ENCODE results near the gene ZNRD2. TPM values are rescaled to one million over a fixed set of nuclear protein-coding genes. Genes with fewer than 3 reads are reported as not detected.

Gene ZNRD2
- total and polyA plus RNA-seq, 2 of the 8 experiments (the other 6 are each of a cell fraction or from before 2014, with no cell fraction given) = 53.4 to 125 TPM

DNA sequence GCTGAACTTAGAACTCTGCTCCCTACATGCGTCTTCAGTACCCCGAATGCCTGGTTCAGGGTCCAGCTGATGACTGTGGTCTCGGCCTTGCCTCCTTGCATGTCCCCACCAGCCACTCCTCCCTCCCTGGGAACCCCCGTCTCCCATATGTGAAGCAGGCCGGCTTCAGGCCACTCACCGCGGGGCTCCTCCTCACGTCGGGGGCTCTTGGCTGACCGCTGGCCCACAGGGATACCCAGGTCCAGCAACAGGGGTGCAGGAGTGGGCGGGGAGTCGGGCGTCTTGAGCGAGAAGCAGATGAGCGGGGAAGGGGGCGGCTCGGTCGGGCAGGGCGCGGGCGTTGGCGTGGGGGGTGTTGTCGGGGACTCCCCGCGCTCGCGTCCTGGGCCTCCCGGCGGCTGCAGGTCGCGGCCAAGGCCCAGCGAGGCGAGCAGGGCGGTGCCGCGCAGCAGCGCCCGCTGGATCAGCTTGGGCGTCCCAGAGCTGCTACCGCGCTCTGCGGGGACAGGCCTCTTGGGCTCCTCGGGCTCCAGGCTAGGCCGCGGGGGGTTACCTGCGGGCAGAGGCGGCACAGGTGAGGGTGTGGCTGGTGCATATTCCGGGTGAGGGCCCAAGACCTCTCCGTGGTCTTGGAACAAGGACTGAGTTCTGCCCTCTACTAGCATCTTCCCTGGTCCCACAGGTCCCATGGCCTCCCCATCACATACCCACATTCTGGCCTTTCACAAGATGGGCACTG, 29.1 kb downstream of the ZNRD2 start:
- no peak overlapping the region for H3K56ac ChIP-seq (replicated peaks; ENCODE audit: insufficient read length, low read depth, low read length)
- H4K8ac ChIP-seq (ENCODE audit: extremely low read depth, insufficient read depth, low read length) = no peak overlapping the region; the same call in 1 of the 2 replicates
- H2AFZ ChIP-seq (ENCODE audit: low read length) = no peak overlapping the region
- no peak for TF ChIP-seq SAP30 (IDR thresholded peaks at IDR 0.05; ENCODE audit: insufficient read depth, insufficient replicate concordance, low read length)
- TF ChIP-seq, protein P1, sequence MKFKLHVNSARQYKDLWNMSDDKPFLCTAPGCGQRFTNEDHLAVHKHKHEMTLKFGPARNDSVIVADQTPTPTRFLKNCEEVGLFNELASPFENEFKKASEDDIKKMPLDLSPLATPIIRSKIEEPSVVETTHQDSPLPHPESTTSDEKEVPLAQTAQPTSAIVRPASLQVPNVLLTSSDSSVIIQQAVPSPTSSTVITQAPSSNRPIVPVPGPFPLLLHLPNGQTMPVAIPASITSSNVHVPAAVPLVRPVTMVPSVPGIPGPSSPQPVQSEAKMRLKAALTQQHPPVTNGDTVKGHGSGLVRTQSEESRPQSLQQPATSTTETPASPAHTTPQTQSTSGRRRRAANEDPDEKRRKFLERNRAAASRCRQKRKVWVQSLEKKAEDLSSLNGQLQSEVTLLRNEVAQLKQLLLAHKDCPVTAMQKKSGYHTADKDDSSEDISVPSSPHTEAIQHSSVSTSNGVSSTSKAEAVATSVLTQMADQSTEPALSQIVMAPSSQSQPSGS (IDR thresholded peaks at IDR 0.05; ENCODE audit: low read length) = no peak
- TF ChIP-seq FOSL1 (IDR thresholded peaks at IDR 0.05; ENCODE audit: insufficient read depth, low read depth, low read length) = no peak
- no peak for TF ChIP-seq RNF2 (IDR thresholded peaks at IDR 0.05; ENCODE audit: borderline replicate concordance, low read depth, low read length, missing control alignments, poor library complexity, severe bottlenecking)
- TF ChIP-seq EZH2 (IDR thresholded peaks at IDR 0.05; ENCODE audit: low read depth, low read length, severe bottlenecking) = no peak
- TF ChIP-seq SIRT6 (IDR thresholded peaks at IDR 0.05; ENCODE audit: low read length) = no peak
- TF ChIP-seq NRF1 (IDR thresholded peaks at IDR 0.05; ENCODE audit: low read depth, low read length) = no peak
- no peak for TF ChIP-seq CREB1 (IDR thresholded peaks at IDR 0.05)
- no peak for TF ChIP-seq YY1 (IDR thresholded peaks at IDR 0.05; ENCODE audit: low read depth, low read length)
- TF ChIP-seq SP1 (IDR thresholded peaks at IDR 0.05; ENCODE audit: low read depth, low read length) = no peak

More for the DNA sequence above, 29.1 kb downstream of the ZNRD2 start:
- Histone ChIP-seq H3K23ac (ENCODE audit: insufficient read length) (no peak overlapping the region), H3K27me3 (replicated peaks in 1 of 4; ENCODE audit: control insufficient read depth in 3 of 4, extremely low read depth in 1 of 4, insufficient read depth in 3 of 4, low read length in 3 of 4) (no peaks in the 10 kb centered on the region; a peak in 1 of 7 replicates), H3K9ac (replicated peaks in 1 of 4; ENCODE audit: extremely low read depth in 1 of 4, low read depth in 3 of 4, low read length in 3 of 4) (no peak overlapping the region), H3K79me2 (ENCODE audit: control insufficient read depth in 1 of 2, insufficient read depth in 2 of 2, low read length in 2 of 2) (no peaks in the 10 kb centered on the region), H3K18ac (ENCODE audit: extremely low read depth, low read length) (no peak overlapping the region), H3K27ac (ENCODE audit: low read depth, low read length) (no peak overlapping the region), H2AK5ac (ENCODE audit: low read depth, low read length) (no peak overlapping the region), H2BK120ac (replicated peaks; ENCODE audit: low read depth, low read length) (no peak overlapping the region), H2BK12ac (ENCODE audit: low read depth, low read length) (no peak overlapping the region), H3K79me1 (ENCODE audit: low read depth, low read length) (no peaks in the 10 kb centered on the region), H3K4me1 (replicated peaks in 1 of 4; ENCODE audit: control insufficient read depth in 3 of 4, insufficient read depth in 4 of 4, low read length in 3 of 4) (no peaks in the 10 kb centered on the region), H4K20me1 (replicated peaks in 1 of 2; ENCODE audit: control insufficient read depth in 1 of 2, insufficient read depth in 2 of 2, low read length in 2 of 2) (peaks cover 0 to 2% of the 10 kb centered on the region in 2 experiments), H3K23me2 (ENCODE audit: low read depth, low read length) (no peaks in the 10 kb centered on the region), H2BK5ac (ENCODE audit: low read depth, low read length) (no peak overlapping the region), H3K9me3 (ENCODE audit: insufficient read depth in 2 of 2, low read depth in 1 of 2, low read length in 1 of 2) (no peaks in the 10 kb centered on the region), H2BK20ac (ENCODE audit: low read length) (no peak overlapping the region), H4K5ac (ENCODE audit: insufficient read length, low read depth, low read length) (no peak overlapping the region), H3K14ac (ENCODE audit: insufficient read length) (no peak overlapping the region), H3K36me3 (ENCODE audit: control insufficient read depth in 2 of 4, insufficient read depth in 4 of 4, low read length in 3 of 4) (peaks cover 3 to 17% (median 6%) of the 10 kb centered on the region in 4 experiments; a peak in 5 of 8 replicates), H3K4ac (replicated peaks; ENCODE audit: insufficient read length, low read depth, low read length) (no peak overlapping the region), H2BK15ac (ENCODE audit: low read length) (no peak overlapping the region), H3K4me3 (ENCODE audit: extremely low read depth in 1 of 4, insufficient read depth in 2 of 4, low read depth in 3 of 4, low read length in 4 of 4) (no peak overlapping the region), H3K4me2 (ENCODE audit: insufficient read depth in 1 of 2, low read depth in 2 of 2, low read length in 2 of 2) (no peak overlapping the region), H4K91ac (replicated peaks; ENCODE audit: insufficient read length, low read length) (no peak overlapping the region)
- ChIA-PET POLR2A (ENCODE audit: partially characterized antibody) (interaction anchor here (0.6 to 3.7 kb wide), 5 partner anchors 8 to 194 kb away, joined by 3 to 12 read pairs (median 4); no protein-coding TSS in a partner anchor), CTCF (ENCODE audit: partially characterized antibody) (interaction anchor here (14.8 kb wide), 1 partner anchor 9 kb away, joined by 227 read pairs; the partner anchor contains the start of gene KCNK7)
- DNase-seq (ENCODE audit: low read depth in 1 of 2, low spot score in 2 of 2) (no peak), FAIRE-seq (no peak)
- WGBS, 2 experiments (ENCODE audit: extremely low coverage in 1 of 2, insufficient coverage in 1 of 2, insufficient read length in 1 of 2, insufficient replicate concordance in 2 of 2, low coverage in 1 of 2, low lambda C conversion rate in 2 of 2, missing lambda C conversion rate in 1 of 2) = 94% methylated on average over 24 of the region's 49 CpGs; no CpG with 5 or more reads in 1 of the 2 experiments
